CD14-positive monocyte (primary cell): ENCODE results near the gene C1QTNF3. TPM values are rescaled to one million over a fixed set of nuclear protein-coding genes. Genes with fewer than 3 reads are reported as not detected.
"Not testable (repeated sequence)": the region's sequence is repeated elsewhere in the genome, so short reads cannot be mapped to it uniquely, and the experiment has no call there.

Source experiments
- DNase-seq, 3 donors: peaks; one replicate each; pipeline ENCODE4 v3.0.0-alpha.2; 2011 to 2022
- H2AFZ ChIP-seq: 2 replicates; pipeline ENCODE4 v1.6.0; 2012; ENCODE audit warnings: mild to moderate bottlenecking, low read depth, low read length, inconsistent platforms; ENCODE audit not compliant: insufficient read depth, poor library complexity, severe bottlenecking
- H3K27ac ChIP-seq, 2 donors: 1 replicate in 1 of 2; 2 replicates in 1 of 2; pipeline ENCODE4 v1.5.1; 2012 to 2013; ENCODE audit warnings: low read length in 2 of 2, control low read depth in 1 of 2, inconsistent platforms in 1 of 2, low read depth in 1 of 2, mild to moderate bottlenecking in 1 of 2
- H3K27me3 ChIP-seq, 2 donors: one replicate each; pipeline versions ENCODE4 v1.6.0 to v1.6.1; 2011 to 2013; ENCODE audit warnings: low read length in 2 of 2; ENCODE audit not compliant: control insufficient read depth in 2 of 2, insufficient read depth in 2 of 2
- H3K36me3 ChIP-seq, 2 donors: replicated peaks in 1 of 2; 1 replicate in 1 of 2; 2 replicates in 1 of 2; pipeline versions ENCODE4 v1.5.1 to v1.6.1; 2012 to 2013; ENCODE audit warnings: low read length in 2 of 2, control low read depth in 1 of 2, inconsistent platforms in 1 of 2, mild to moderate bottlenecking in 1 of 2; ENCODE audit not compliant: insufficient read depth in 2 of 2, control insufficient read depth in 1 of 2
- H3K4me1 ChIP-seq, 2 donors: 1 replicate in 1 of 2; 2 replicates in 1 of 2; pipeline versions ENCODE4 v1.5.1 to v1.6.1; 2012 to 2013; ENCODE audit warnings: low read length in 2 of 2, control low read depth in 1 of 2, inconsistent platforms in 1 of 2, mild to moderate bottlenecking in 1 of 2, moderate library complexity in 1 of 2; ENCODE audit not compliant: insufficient read depth in 2 of 2, control insufficient read depth in 1 of 2
- H3K4me2 ChIP-seq: replicated peaks from 2 replicates; pipeline ENCODE3; 2012; ENCODE audit warnings: low read length, moderate library complexity, mild to moderate bottlenecking; ENCODE audit not compliant: poor library complexity, severe bottlenecking; ENCODE audit errors: extremely low read depth
- H3K4me3 ChIP-seq, 3 experiments: fragments of 200-600 bp in 1 of 3; sonication (generic) in 1 of 3; replicated peaks in 1 of 3; 1 replicate in 2 of 3; 2 replicates in 1 of 3; pipeline ENCODE4 v1.5.1; 2011 to 2013; ENCODE audit warnings: low read length in 3 of 3, mild to moderate bottlenecking in 3 of 3, control low read depth in 2 of 3, low read depth in 2 of 3, inconsistent platforms in 1 of 3, moderate library complexity in 1 of 3
- H3K79me2 ChIP-seq: 2 replicates; pipeline ENCODE4 v1.6.0; 2012; ENCODE audit warnings: mild to moderate bottlenecking, control low read depth, inconsistent platforms, low read length, moderate library complexity; ENCODE audit not compliant: insufficient read depth
- H3K9ac ChIP-seq: 2 replicates; pipeline ENCODE4 v1.6.0; 2017; ENCODE audit warnings: low read length, mild to moderate bottlenecking; ENCODE audit not compliant: insufficient read depth, poor library complexity, severe bottlenecking
- H3K9me3 ChIP-seq, 2 donors: replicated peaks in 1 of 2; 1 replicate in 1 of 2; 2 replicates in 1 of 2; pipeline versions ENCODE4 v1.5.1 to v1.6.1; 2012 to 2013; ENCODE audit warnings: low read length in 2 of 2, control low read depth in 1 of 2; ENCODE audit not compliant: control insufficient read depth in 1 of 2, insufficient read depth in 1 of 2
- H4K20me1 ChIP-seq: 2 replicates; pipeline ENCODE4 v1.6.0; 2012; ENCODE audit warnings: mild to moderate bottlenecking, low read length, control low read depth, moderate library complexity; ENCODE audit not compliant: insufficient read depth
- H3K27ac Mint-ChIP-seq, 7 donors: one replicate each; pipeline ENCODE4 v1.8.0; 2020; ENCODE audit warnings: mild to moderate bottlenecking in 7 of 7, mixed read lengths in 7 of 7, moderate library complexity in 6 of 7, inconsistent platforms in 2 of 7
- H3K27me3 Mint-ChIP-seq, 3 donors: one replicate each; pipeline ENCODE4 v1.8.0; 2021 to 2022; ENCODE audit warnings: low read depth in 3 of 3, mild to moderate bottlenecking in 3 of 3, mixed read lengths in 3 of 3, moderate library complexity in 3 of 3, inconsistent platforms in 1 of 3
- H3K36me3 Mint-ChIP-seq, 2 donors: one replicate each; pipeline ENCODE4 v1.8.0; 2020; ENCODE audit warnings: mixed read lengths in 2 of 2, inconsistent platforms in 1 of 2, mild to moderate bottlenecking in 1 of 2
- H3K4me1 Mint-ChIP-seq: one replicate; pipeline ENCODE4 v1.8.0; 2020; ENCODE audit warnings: mild to moderate bottlenecking, mixed read lengths
- H3K4me3 Mint-ChIP-seq, 2 donors: one replicate each; pipeline ENCODE4 v1.8.0; 2020; ENCODE audit warnings: mild to moderate bottlenecking in 2 of 2, mixed read lengths in 2 of 2, moderate library complexity in 1 of 2
- H3K9me3 Mint-ChIP-seq, 7 donors: one replicate each; pipeline ENCODE4 v1.8.0; 2020 to 2022; ENCODE audit warnings: mixed read lengths in 7 of 7, mild to moderate bottlenecking in 6 of 7, moderate library complexity in 6 of 7, inconsistent platforms in 2 of 7
- CTCF ChIP-seq: fragments of 200-600 bp; IDR thresholded peaks from one replicate; pipeline ENCODE4 v1.8.0; 2022; ENCODE audit warnings: antibody characterized with exemption, mild to moderate bottlenecking
- WGBS: methylation state at CpG from one replicate; pipeline ENCODE4 v1.1.5; 2013; ENCODE audit warnings: missing lambda C conversion rate; ENCODE audit not compliant: insufficient coverage; 5-methylcytosine and 5-hydroxymethylcytosine counted together
- intact Hi-C, 2 donors: fragments of 100-400 bp; cut with micrococcal nuclease; formaldehyde crosslinking; loops; one replicate each; pipeline versions ENCODE4 v1.15.0 to v1.15.1; 2023
- polyA plus RNA-seq, 3 donors: library from polyadenylated mRNA; depleted of rRNA in 1 of 3; unstranded in 2 of 3; stranded (reverse) in 1 of 3; fragments of 300-500 nt in 2 of 3; fragments of >200 nt in 1 of 3; fragmentation: Illumina TruSeq in 2 of 3; gene quantifications; 1 replicate in 2 of 3; 2 replicates in 1 of 3; pipeline ENCODE4 v1.2.3, GENCODE V29; 2012 to 2021

C1QTNF3 gene
- polyA plus RNA-seq, 3 donors: 1.5 TPM; not detected in 2

DNA sequence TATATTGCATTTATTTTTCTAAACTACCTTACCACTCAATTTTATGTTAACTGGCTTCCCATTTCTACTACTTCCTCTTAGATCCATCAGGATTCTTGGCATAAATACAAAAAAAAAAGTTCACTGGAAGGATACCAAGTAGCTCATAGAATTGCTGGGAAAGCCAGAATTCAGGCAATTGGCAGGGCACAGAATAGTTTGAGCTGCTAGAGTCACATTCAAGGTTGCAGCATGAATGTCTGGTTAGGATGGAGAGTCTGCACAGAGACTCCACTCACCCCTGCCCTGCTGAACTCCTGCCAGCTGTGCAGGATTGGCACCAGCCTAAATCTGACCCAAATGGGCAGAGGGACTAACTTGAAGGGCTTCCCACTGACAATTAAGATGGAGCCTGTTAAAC lies 30.2 kb downstream of the C1QTNF3 start:
- H3K36me3 ChIP-seq: no peaks in the 10 kb centered on the region
- H3K27me3 ChIP-seq: no peaks in the 10 kb centered on the region
- H3K27ac ChIP-seq: no peak overlapping the region
- Mint-ChIP-seq H3K27ac (peak overlapping the region in 1 of 7 donors; percentile 31), H3K4me1 (peaks cover 10% of the 10 kb centered on the region), H3K36me3 (peaks cover 0 to 1% of the 10 kb centered on the region in 2 donors), H3K27me3 (peaks cover 0 to 3% (median 0%) of the 10 kb centered on the region in 3 donors), H3K9me3 (peaks cover 0 to 9% (median 0%) of the 10 kb centered on the region in 7 donors), H3K4me3 (no peak overlapping the region)
- peaks cover 4 to 7% of the 10 kb centered on the region in 2 donors for H3K4me1 ChIP-seq
- H4K20me1 ChIP-seq: no peaks in the 10 kb centered on the region
- no peak overlapping the region for H2AFZ ChIP-seq
- no peak for DNase-seq
- H3K4me2 ChIP-seq: no peak overlapping the region
- intact Hi-C loops: no loop called here
- no peaks in the 10 kb centered on the region for H3K9me3 ChIP-seq
- no peak for TF ChIP-seq CTCF
- H3K9ac ChIP-seq: no peak overlapping the region
- no peak overlapping the region for H3K4me3 ChIP-seq
- H3K79me2 ChIP-seq: no peaks in the 10 kb centered on the region

DNA sequence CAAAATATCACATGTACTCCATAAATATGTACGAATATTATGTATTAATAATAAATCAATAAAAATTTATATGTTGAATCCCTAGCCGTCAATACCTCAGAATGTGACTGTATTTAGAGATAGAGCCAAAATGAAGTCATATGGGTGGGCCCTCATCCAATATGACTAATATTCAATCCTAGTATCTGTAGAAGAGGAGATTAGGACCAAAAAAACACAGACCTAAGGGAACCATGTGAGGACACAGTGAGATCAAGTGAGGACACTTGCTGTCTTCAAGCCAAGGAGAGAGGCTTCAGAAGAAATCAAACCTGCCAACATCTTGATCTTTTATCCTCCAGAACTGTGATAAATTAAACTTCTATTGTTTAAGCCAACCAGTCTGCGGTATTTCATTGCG lies 31.5 kb downstream of the C1QTNF3 start:
- no peak for TF ChIP-seq CTCF
- Histone ChIP-seq H3K4me1 (peaks cover 13 to 15% of the 10 kb centered on the region in 2 donors), H3K4me2 (no peak overlapping the region), H3K4me3 (no peak overlapping the region), H3K36me3 (no peaks in the 10 kb centered on the region), H3K27ac (no peak overlapping the region), H2AFZ (no peak overlapping the region), H3K79me2 (no peaks in the 10 kb centered on the region), H3K9ac (no peak overlapping the region), H3K9me3 (no peaks in the 10 kb centered on the region), H4K20me1 (no peaks in the 10 kb centered on the region), H3K27me3 (no peaks in the 10 kb centered on the region)
- no peak for DNase-seq
- intact Hi-C loops: no loop called here
- Mint-ChIP-seq H3K4me1 (peaks cover 18% of the 10 kb centered on the region), H3K9me3 (peaks cover 0 to 9% (median 0%) of the 10 kb centered on the region in 7 donors), H3K27ac (no peak overlapping the region), H3K27me3 (peaks cover 0 to 3% (median 2%) of the 10 kb centered on the region in 3 donors), H3K36me3 (peaks cover 0 to 1% of the 10 kb centered on the region in 2 donors), H3K4me3 (no peak overlapping the region)
- WGBS: 80% methylated on average over 1 of the region's 4 CpGs

DNA sequence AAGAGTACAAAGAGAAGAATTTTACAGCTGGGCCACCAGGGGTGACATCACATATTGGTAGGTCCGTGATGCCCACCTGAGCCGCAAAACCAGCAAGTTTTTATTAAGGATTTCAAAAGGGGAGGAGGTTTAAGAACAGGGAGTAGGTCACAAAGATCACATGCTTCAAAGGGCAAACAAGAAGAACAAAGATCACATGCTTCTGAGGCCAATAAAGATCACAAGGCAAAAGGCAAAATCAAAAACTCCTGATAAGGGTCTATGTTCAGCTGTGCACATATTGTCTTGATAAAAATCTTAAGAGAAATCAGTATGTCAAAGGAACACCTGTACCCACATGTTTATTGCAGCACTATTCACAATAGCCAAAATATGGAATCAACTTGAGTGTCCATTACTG lies 32.9 kb downstream of the C1QTNF3 start:
- H3K4me3 Mint-ChIP-seq: not testable (repeated sequence)

More for the DNA sequence above, 32.9 kb downstream of the C1QTNF3 start:
- 57% methylated on average over 2 of the region's 2 CpGs for WGBS
- H3K4me2 ChIP-seq, H3K27ac ChIP-seq, H3K36me3 Mint-ChIP-seq, intact Hi-C loops, DNase-seq, H2AFZ ChIP-seq, H3K9me3 ChIP-seq, H3K27me3 Mint-ChIP-seq, H3K9ac ChIP-seq, H3K36me3 ChIP-seq, H3K9me3 Mint-ChIP-seq, H3K79me2 ChIP-seq, H3K4me3 ChIP-seq, H3K27me3 ChIP-seq, H4K20me1 ChIP-seq, H3K27ac Mint-ChIP-seq: not testable (repeated sequence)
- H3K4me1 Mint-ChIP-seq: peaks cover 18% of the 10 kb centered on the region
- peaks cover 13 to 16% of the 10 kb centered on the region in 2 donors for H3K4me1 ChIP-seq
